Measurements from ENCODE around the gene TOP1.

TOP1 gene

DNA sequence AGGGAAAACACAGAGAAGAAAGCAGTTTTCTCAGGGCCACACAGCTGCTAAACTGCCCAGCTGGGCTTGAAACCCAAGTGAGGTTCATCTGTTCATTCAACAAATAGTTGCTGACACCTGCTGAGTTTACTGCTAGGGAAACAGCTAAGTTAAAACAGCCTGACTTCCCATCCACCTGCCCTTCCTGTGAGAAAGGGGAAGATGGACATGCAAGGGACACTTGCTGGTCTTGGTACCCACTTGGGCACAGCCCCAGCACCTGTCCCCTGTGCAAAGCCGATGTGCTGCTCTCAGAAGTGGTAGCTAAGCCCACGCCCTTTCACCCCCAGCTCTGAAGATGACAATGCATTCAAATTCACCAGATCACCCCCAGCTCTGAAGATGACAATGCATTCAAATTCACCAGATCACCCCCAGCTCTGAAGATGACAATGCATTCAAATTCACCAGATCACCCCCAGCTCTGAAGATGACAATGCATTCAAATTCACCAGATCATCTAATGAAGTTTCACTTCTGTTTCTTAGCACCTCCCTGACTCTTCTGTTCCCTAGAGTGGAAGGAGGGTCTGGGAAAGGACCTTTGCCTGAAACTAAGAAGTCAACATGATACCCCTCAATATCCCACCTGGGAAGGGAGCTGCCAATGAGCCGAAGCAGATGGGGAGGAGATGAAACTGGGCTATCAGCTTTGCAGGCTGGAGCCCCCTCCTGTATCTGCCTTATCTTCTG is 46.0 kb upstream of the TOP1 start:
- peak; percentile 49 for DNase-seq (ENCODE audit: low spot score)
- H3K27me3 ChIP-seq (ENCODE audit: insufficient read depth, poor library complexity, severe bottlenecking) = no peaks in the 10 kb centered on the region
- ATAC-seq (ENCODE audit: low read depth) = no peak
- TF ChIP-seq, protein P1, sequence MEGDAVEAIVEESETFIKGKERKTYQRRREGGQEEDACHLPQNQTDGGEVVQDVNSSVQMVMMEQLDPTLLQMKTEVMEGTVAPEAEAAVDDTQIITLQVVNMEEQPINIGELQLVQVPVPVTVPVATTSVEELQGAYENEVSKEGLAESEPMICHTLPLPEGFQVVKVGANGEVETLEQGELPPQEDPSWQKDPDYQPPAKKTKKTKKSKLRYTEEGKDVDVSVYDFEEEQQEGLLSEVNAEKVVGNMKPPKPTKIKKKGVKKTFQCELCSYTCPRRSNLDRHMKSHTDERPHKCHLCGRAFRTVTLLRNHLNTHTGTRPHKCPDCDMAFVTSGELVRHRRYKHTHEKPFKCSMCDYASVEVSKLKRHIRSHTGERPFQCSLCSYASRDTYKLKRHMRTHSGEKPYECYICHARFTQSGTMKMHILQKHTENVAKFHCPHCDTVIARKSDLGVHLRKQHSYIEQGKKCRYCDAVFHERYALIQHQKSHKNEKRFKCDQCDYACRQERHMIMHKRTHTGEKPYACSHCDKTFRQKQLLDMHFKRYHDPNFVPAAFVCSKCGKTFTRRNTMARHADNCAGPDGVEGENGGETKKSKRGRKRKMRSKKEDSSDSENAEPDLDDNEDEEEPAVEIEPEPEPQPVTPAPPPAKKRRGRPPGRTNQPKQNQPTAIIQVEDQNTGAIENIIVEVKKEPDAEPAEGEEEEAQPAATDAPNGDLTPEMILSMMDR (IDR thresholded peaks at IDR 0.05; ENCODE audit: poor library complexity, severe bottlenecking) = no peak
- peaks cover 8% of the 10 kb centered on the region for H3K4me1 ChIP-seq (ENCODE audit: insufficient read depth, poor library complexity, severe bottlenecking)
- no peak overlapping the region for H3K4me3 ChIP-seq (ENCODE audit: severe bottlenecking)
- no peak overlapping the region for H3K27ac ChIP-seq (ENCODE audit: poor library complexity, severe bottlenecking)
- no peaks in the 10 kb centered on the region for H3K36me3 ChIP-seq (ENCODE audit: low read depth)
- H3K9me3 ChIP-seq (ENCODE audit: severe bottlenecking) = peaks cover 8% of the 10 kb centered on the region

DNA sequence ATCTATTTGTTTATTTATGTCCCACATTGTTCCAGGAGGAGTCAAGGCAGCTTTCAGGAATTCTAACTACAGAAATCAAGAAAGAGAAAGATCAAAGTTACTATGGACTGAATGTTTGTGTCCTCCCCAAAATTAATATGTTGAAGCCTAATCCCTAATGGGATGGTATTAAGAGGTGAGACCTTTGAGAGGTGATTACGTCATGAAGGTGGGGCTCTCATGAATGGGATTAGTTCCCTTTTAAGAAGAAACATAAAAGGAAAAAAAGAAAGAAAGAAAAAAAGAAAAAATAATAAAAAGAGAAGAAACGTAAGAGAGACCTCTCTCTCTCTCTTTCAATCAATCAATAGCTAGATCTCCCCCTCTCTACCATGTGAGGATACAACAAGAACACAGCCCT is 44.7 kb upstream of the TOP1 start:
- Histone ChIP-seq H3K27me3 (ENCODE audit: insufficient read depth, poor library complexity, severe bottlenecking) (no peaks in the 10 kb centered on the region), H3K36me3 (ENCODE audit: low read depth) (no peaks in the 10 kb centered on the region), H3K4me1 (ENCODE audit: insufficient read depth, poor library complexity, severe bottlenecking) (peaks cover 3% of the 10 kb centered on the region), H3K27ac (ENCODE audit: poor library complexity, severe bottlenecking) (no peak overlapping the region), H3K9me3 (ENCODE audit: severe bottlenecking) (no peaks in the 10 kb centered on the region), H3K4me3 (ENCODE audit: severe bottlenecking) (no peak overlapping the region)
- no peak for DNase-seq (ENCODE audit: low spot score)
- ATAC-seq (ENCODE audit: low read depth) = no peak
- TF ChIP-seq, protein P1 (IDR thresholded peaks at IDR 0.05; ENCODE audit: poor library complexity, severe bottlenecking) = no peak

DNA sequence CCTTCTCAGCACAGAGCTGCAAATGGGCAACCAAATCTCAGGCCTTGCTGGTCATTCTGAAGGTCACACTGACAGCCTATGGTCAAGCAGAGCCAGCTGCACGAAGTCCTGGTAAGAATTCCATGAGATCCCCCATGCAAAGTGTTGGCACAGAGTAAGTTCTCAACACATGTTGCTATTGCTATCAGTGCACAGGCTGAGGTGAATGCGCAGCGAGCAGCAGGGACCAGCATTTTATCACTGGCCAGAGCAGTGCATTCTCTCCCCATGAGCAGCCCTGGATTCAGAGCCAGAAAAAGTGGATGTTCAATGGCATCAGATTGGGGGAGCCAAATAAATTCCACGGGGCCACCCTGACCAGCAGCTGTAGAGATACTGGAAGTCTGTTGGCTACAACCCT is 44.1 kb upstream of the TOP1 start:
- H3K9me3 ChIP-seq (ENCODE audit: severe bottlenecking) = no peaks in the 10 kb centered on the region
- H3K36me3 ChIP-seq (ENCODE audit: low read depth) = no peaks in the 10 kb centered on the region
- no peak overlapping the region for H3K27ac ChIP-seq (ENCODE audit: poor library complexity, severe bottlenecking)
- H3K4me1 ChIP-seq (ENCODE audit: insufficient read depth, poor library complexity, severe bottlenecking) = no peaks in the 10 kb centered on the region
- TF ChIP-seq, protein P1 (IDR thresholded peaks at IDR 0.05; ENCODE audit: poor library complexity, severe bottlenecking) = no peak
- no peaks in the 10 kb centered on the region for H3K27me3 ChIP-seq (ENCODE audit: insufficient read depth, poor library complexity, severe bottlenecking)
- H3K4me3 ChIP-seq (ENCODE audit: severe bottlenecking) = no peak overlapping the region
- ATAC-seq (ENCODE audit: low read depth) (no peak), DNase-seq (ENCODE audit: low spot score) (peak; percentile 55)

DNA sequence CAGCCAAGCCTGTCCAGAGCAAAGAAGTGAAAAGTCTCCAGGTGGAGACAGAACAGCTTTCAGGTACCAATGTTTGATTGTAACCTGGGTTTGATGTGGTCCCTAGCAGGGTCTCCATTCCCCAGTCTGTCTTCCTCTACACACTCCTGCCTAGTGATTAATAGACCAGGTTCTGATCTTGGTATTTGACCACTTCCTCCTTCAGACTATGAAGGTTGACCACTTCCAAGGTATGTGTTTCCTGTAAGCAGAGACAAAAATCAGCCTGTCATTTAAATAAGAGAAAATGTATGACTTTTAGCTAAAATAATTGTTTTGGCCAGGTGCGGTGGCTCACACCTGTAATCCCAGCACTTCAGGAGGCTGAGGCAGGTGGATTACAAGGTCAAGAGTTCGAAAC is 41.8 kb upstream of the TOP1 start:
- no peaks in the 10 kb centered on the region for H3K9me3 ChIP-seq (ENCODE audit: severe bottlenecking)
- no peaks in the 10 kb centered on the region for H3K36me3 ChIP-seq (ENCODE audit: low read depth)
- ATAC-seq (ENCODE audit: low read depth) (no peak), DNase-seq (ENCODE audit: low spot score) (no peak)
- peaks cover 12% of the 10 kb centered on the region for H3K4me1 ChIP-seq (ENCODE audit: insufficient read depth, poor library complexity, severe bottlenecking)
- H3K27ac ChIP-seq (ENCODE audit: poor library complexity, severe bottlenecking) = no peak overlapping the region
- TF ChIP-seq, protein P1 (IDR thresholded peaks at IDR 0.05; ENCODE audit: poor library complexity, severe bottlenecking) = no peak
- H3K4me3 ChIP-seq (ENCODE audit: severe bottlenecking) = no peak overlapping the region
- no peaks in the 10 kb centered on the region for H3K27me3 ChIP-seq (ENCODE audit: insufficient read depth, poor library complexity, severe bottlenecking)

DNA sequence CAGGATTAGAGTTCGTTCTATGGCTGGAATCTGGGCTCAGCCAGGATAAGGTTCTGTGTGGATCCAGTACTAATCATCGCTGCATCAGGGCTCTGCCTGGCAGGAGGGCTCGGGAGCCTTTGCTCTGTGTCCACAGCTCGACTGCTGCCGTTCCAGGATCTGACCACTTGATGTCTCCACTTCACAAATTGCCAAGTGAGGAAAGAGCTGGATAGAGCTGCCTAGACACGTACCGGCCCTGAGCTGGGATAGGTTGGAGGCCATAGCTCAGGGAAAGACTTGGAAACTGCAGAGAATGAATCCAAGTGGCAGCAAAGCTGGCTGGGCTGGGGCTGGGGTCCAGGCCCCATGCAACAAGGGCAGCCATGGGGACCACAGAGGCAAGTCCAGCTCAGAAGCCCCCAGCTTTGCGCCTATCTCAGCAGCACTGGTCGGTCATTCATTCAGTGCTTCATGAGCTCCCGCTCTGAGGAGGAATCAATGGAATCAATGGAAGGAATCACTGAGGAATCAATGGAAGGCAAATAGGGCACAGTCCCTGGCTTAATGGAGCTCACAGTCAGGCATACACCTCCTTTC is 38.0 kb upstream of the TOP1 start:
- ATAC-seq (ENCODE audit: low read depth) = peak; percentile 99
- Histone ChIP-seq H3K36me3 (ENCODE audit: low read depth) (no peaks in the 10 kb centered on the region), H3K4me1 (ENCODE audit: insufficient read depth, poor library complexity, severe bottlenecking) (peaks cover 12% of the 10 kb centered on the region), H3K27ac (ENCODE audit: poor library complexity, severe bottlenecking) (peak overlapping the region; percentile 32), H3K9me3 (ENCODE audit: severe bottlenecking) (no peaks in the 10 kb centered on the region), H3K27me3 (ENCODE audit: insufficient read depth, poor library complexity, severe bottlenecking) (no peaks in the 10 kb centered on the region), H3K4me3 (ENCODE audit: severe bottlenecking) (no peak overlapping the region)
- TF ChIP-seq, protein P1 (IDR thresholded peaks at IDR 0.05; ENCODE audit: poor library complexity, severe bottlenecking) = peak; percentile 100
- DNase-seq (ENCODE audit: low spot score) = peak; percentile 94
